Measurements from ENCODE around the gene SHISA9. TPM values are rescaled to one million over a fixed set of nuclear protein-coding genes. Genes with fewer than 3 reads are reported as not detected.

Gene SHISA9
- total RNA-seq, 1 donor from 2014 or later: not detected

GRCh38 chr16:12971241-12971640, 69.8 kb downstream of the SHISA9 start:
- no peaks in the 10 kb centered on the region for H3K9me3 ChIP-seq (ENCODE audit: control insufficient read depth in 3 of 3, low read length in 3 of 3)
- H3K27ac ChIP-seq (ENCODE audit: low read depth, low read length): no peak overlapping the region
- H3K9ac ChIP-seq (ENCODE audit: low read depth in 1 of 3, low read length in 3 of 3): no peak overlapping the region
- H3K4me3 ChIP-seq (ENCODE audit: low read length in 3 of 3): no peak overlapping the region
- H3K36me3 ChIP-seq (ENCODE audit: control insufficient read depth in 3 of 3, insufficient read depth in 3 of 3, low read length in 3 of 3): no peaks in the 10 kb centered on the region
- H3K4me1 ChIP-seq (ENCODE audit: control insufficient read depth in 3 of 3, insufficient read depth in 3 of 3, low read length in 3 of 3): no peaks in the 10 kb centered on the region
- no peaks in the 10 kb centered on the region for H3K27me3 ChIP-seq (ENCODE audit: control insufficient read depth in 3 of 3, insufficient read depth in 3 of 3, low read length in 3 of 3)

GRCh38 chr16:12972246-12972645, 70.8 kb downstream of the SHISA9 start:
- H3K36me3 ChIP-seq (ENCODE audit: control insufficient read depth in 3 of 3, insufficient read depth in 3 of 3, low read length in 3 of 3): no peaks in the 10 kb centered on the region
- H3K9me3 ChIP-seq (ENCODE audit: control insufficient read depth in 3 of 3, low read length in 3 of 3): no peaks in the 10 kb centered on the region
- H3K4me3 ChIP-seq (ENCODE audit: low read length in 3 of 3): no peak overlapping the region
- H3K9ac ChIP-seq (ENCODE audit: low read depth in 1 of 3, low read length in 3 of 3): no peak overlapping the region
- H3K4me1 ChIP-seq (ENCODE audit: control insufficient read depth in 3 of 3, insufficient read depth in 3 of 3, low read length in 3 of 3): no peaks in the 10 kb centered on the region
- no peak overlapping the region for H3K27ac ChIP-seq (ENCODE audit: low read depth, low read length)
- no peaks in the 10 kb centered on the region for H3K27me3 ChIP-seq (ENCODE audit: control insufficient read depth in 3 of 3, insufficient read depth in 3 of 3, low read length in 3 of 3)

GRCh38 chr16:12975766-12976165, 74.4 kb downstream of the SHISA9 start:
- H3K27ac ChIP-seq (ENCODE audit: low read depth, low read length): no peak overlapping the region
- H3K27me3 ChIP-seq (ENCODE audit: control insufficient read depth in 3 of 3, insufficient read depth in 3 of 3, low read length in 3 of 3): no peaks in the 10 kb centered on the region
- H3K4me1 ChIP-seq (ENCODE audit: control insufficient read depth in 3 of 3, insufficient read depth in 3 of 3, low read length in 3 of 3): no peaks in the 10 kb centered on the region
- no peaks in the 10 kb centered on the region for H3K36me3 ChIP-seq (ENCODE audit: control insufficient read depth in 3 of 3, insufficient read depth in 3 of 3, low read length in 3 of 3)
- H3K4me3 ChIP-seq (ENCODE audit: low read length in 3 of 3): no peak overlapping the region
- H3K9me3 ChIP-seq (ENCODE audit: control insufficient read depth in 3 of 3, low read length in 3 of 3): no peaks in the 10 kb centered on the region
- H3K9ac ChIP-seq (ENCODE audit: low read depth in 1 of 3, low read length in 3 of 3): no peak overlapping the region

- Histone ChIP-seq H3K4me3 (ENCODE audit: low read length in 3 of 3) (no peak overlapping the region), H3K4me1 (ENCODE audit: control insufficient read depth in 3 of 3, insufficient read depth in 3 of 3, low read length in 3 of 3) (no peaks in the 10 kb centered on the region), H3K9ac (ENCODE audit: low read depth in 1 of 3, low read length in 3 of 3) (no peak overlapping the region), H3K36me3 (ENCODE audit: control insufficient read depth in 3 of 3, insufficient read depth in 3 of 3, low read length in 3 of 3) (no peaks in the 10 kb centered on the region), H3K27me3 (ENCODE audit: control insufficient read depth in 3 of 3, insufficient read depth in 3 of 3, low read length in 3 of 3) (no peaks in the 10 kb centered on the region), H3K27ac (ENCODE audit: low read depth, low read length) (no peak overlapping the region), H3K9me3 (ENCODE audit: control insufficient read depth in 3 of 3, low read length in 3 of 3) (peaks cover 0 to 2% (median 0%) of the 10 kb centered on the region in 3 donors)
These were observed 75.1 kb downstream of the SHISA9 start for GRCh38 chr16:12976496-12976895.

- no peaks in the 10 kb centered on the region for H3K4me1 ChIP-seq (ENCODE audit: control insufficient read depth in 3 of 3, insufficient read depth in 3 of 3, low read length in 3 of 3)
These were observed 75.5 kb downstream of the SHISA9 start for GRCh38 chr16:12976936-12977335.

GRCh38 chr16:12985516-12985915, 84.1 kb downstream of the SHISA9 start:
- no peaks in the 10 kb centered on the region for H3K4me1 ChIP-seq (ENCODE audit: control insufficient read depth in 3 of 3, insufficient read depth in 3 of 3, low read length in 3 of 3)
- H3K36me3 ChIP-seq (ENCODE audit: control insufficient read depth in 3 of 3, insufficient read depth in 3 of 3, low read length in 3 of 3): no peaks in the 10 kb centered on the region
- no peak overlapping the region for H3K27ac ChIP-seq (ENCODE audit: low read depth, low read length)
- H3K4me3 ChIP-seq (ENCODE audit: low read length in 3 of 3): no peak overlapping the region
- no peaks in the 10 kb centered on the region for H3K27me3 ChIP-seq (ENCODE audit: control insufficient read depth in 3 of 3, insufficient read depth in 3 of 3, low read length in 3 of 3)
- H3K9ac ChIP-seq (ENCODE audit: low read depth in 1 of 3, low read length in 3 of 3): no peak overlapping the region
- H3K9me3 ChIP-seq (ENCODE audit: control insufficient read depth in 3 of 3, low read length in 3 of 3): peaks cover 0 to 2% (median 0%) of the 10 kb centered on the region in 3 donors

More at GRCh38 chr16:12976936-12977335, 75.5 kb downstream of the SHISA9 start:
- H3K4me3 ChIP-seq (ENCODE audit: low read length in 3 of 3): no peak overlapping the region
- no peak overlapping the region for H3K9ac ChIP-seq (ENCODE audit: low read depth in 1 of 3, low read length in 3 of 3)
- H3K9me3 ChIP-seq (ENCODE audit: control insufficient read depth in 3 of 3, low read length in 3 of 3): peaks cover 0 to 2% (median 0%) of the 10 kb centered on the region in 3 donors
- no peaks in the 10 kb centered on the region for H3K27me3 ChIP-seq (ENCODE audit: control insufficient read depth in 3 of 3, insufficient read depth in 3 of 3, low read length in 3 of 3)
- no peak overlapping the region for H3K27ac ChIP-seq (ENCODE audit: low read depth, low read length)
- no peaks in the 10 kb centered on the region for H3K36me3 ChIP-seq (ENCODE audit: control insufficient read depth in 3 of 3, insufficient read depth in 3 of 3, low read length in 3 of 3)

GRCh38 chr16:12988071-12988470, 86.7 kb downstream of the SHISA9 start:
- no peaks in the 10 kb centered on the region for H3K36me3 ChIP-seq (ENCODE audit: control insufficient read depth in 3 of 3, insufficient read depth in 3 of 3, low read length in 3 of 3)
- no peak overlapping the region for H3K27ac ChIP-seq (ENCODE audit: low read depth, low read length)
- H3K9ac ChIP-seq (ENCODE audit: low read depth in 1 of 3, low read length in 3 of 3): no peak overlapping the region
- H3K4me3 ChIP-seq (ENCODE audit: low read length in 3 of 3): no peak overlapping the region
- no peaks in the 10 kb centered on the region for H3K27me3 ChIP-seq (ENCODE audit: control insufficient read depth in 3 of 3, insufficient read depth in 3 of 3, low read length in 3 of 3)
- no peaks in the 10 kb centered on the region for H3K4me1 ChIP-seq (ENCODE audit: control insufficient read depth in 3 of 3, insufficient read depth in 3 of 3, low read length in 3 of 3)
- H3K9me3 ChIP-seq (ENCODE audit: control insufficient read depth in 3 of 3, low read length in 3 of 3): no peaks in the 10 kb centered on the region

- Histone ChIP-seq H3K9ac (ENCODE audit: low read depth in 1 of 3, low read length in 3 of 3) (no peak overlapping the region), H3K27ac (ENCODE audit: low read depth, low read length) (no peak overlapping the region), H3K27me3 (ENCODE audit: control insufficient read depth in 3 of 3, insufficient read depth in 3 of 3, low read length in 3 of 3) (no peaks in the 10 kb centered on the region), H3K9me3 (ENCODE audit: control insufficient read depth in 3 of 3, low read length in 3 of 3) (peaks cover 0 to 2% (median 0%) of the 10 kb centered on the region in 3 donors), H3K4me1 (ENCODE audit: control insufficient read depth in 3 of 3, insufficient read depth in 3 of 3, low read length in 3 of 3) (no peaks in the 10 kb centered on the region), H3K36me3 (ENCODE audit: control insufficient read depth in 3 of 3, insufficient read depth in 3 of 3, low read length in 3 of 3) (no peaks in the 10 kb centered on the region), H3K4me3 (ENCODE audit: low read length in 3 of 3) (no peak overlapping the region)
These were observed 90.7 kb downstream of the SHISA9 start for GRCh38 chr16:12992066-12992465.

- H3K9me3 ChIP-seq (ENCODE audit: control insufficient read depth in 3 of 3, low read length in 3 of 3): peaks cover 0 to 4% (median 0%) of the 10 kb centered on the region in 3 donors
- no peak overlapping the region for H3K9ac ChIP-seq (ENCODE audit: low read depth in 1 of 3, low read length in 3 of 3)
- H3K4me3 ChIP-seq (ENCODE audit: low read length in 3 of 3): no peak overlapping the region
- H3K27ac ChIP-seq (ENCODE audit: low read depth, low read length): no peak overlapping the region
- H3K36me3 ChIP-seq (ENCODE audit: control insufficient read depth in 3 of 3, insufficient read depth in 3 of 3, low read length in 3 of 3): no peaks in the 10 kb centered on the region
- H3K27me3 ChIP-seq (ENCODE audit: control insufficient read depth in 3 of 3, insufficient read depth in 3 of 3, low read length in 3 of 3): no peaks in the 10 kb centered on the region
- H3K4me1 ChIP-seq (ENCODE audit: control insufficient read depth in 3 of 3, insufficient read depth in 3 of 3, low read length in 3 of 3): no peaks in the 10 kb centered on the region
These were observed 93.0 kb downstream of the SHISA9 start for GRCh38 chr16:12994402-12994801.

GRCh38 chr16:12995721-12996372, 94.4 kb downstream of the SHISA9 start:
- Histone ChIP-seq H3K4me3 (ENCODE audit: low read length in 3 of 3) (no peak overlapping the region), H3K27me3 (ENCODE audit: control insufficient read depth in 3 of 3, insufficient read depth in 3 of 3, low read length in 3 of 3) (peaks cover 0 to 5% (median 0%) of the 10 kb centered on the region in 3 donors), H3K9me3 (ENCODE audit: control insufficient read depth in 3 of 3, low read length in 3 of 3) (peaks cover 0 to 4% (median 0%) of the 10 kb centered on the region in 3 donors), H3K36me3 (ENCODE audit: control insufficient read depth in 3 of 3, insufficient read depth in 3 of 3, low read length in 3 of 3) (no peaks in the 10 kb centered on the region), H3K9ac (ENCODE audit: low read depth in 1 of 3, low read length in 3 of 3) (no peak overlapping the region), H3K27ac (ENCODE audit: low read depth, low read length) (no peak overlapping the region), H3K4me1 (ENCODE audit: control insufficient read depth in 3 of 3, insufficient read depth in 3 of 3, low read length in 3 of 3) (no peaks in the 10 kb centered on the region)
